ENCODE results near the gene RBM12. TPM values are rescaled to one million over a fixed set of nuclear protein-coding genes. Genes with fewer than 3 reads are reported as not detected.

RBM12 gene
- total RNA-seq, 1 donor from 2014 or later = 8.9 TPM

DNA sequence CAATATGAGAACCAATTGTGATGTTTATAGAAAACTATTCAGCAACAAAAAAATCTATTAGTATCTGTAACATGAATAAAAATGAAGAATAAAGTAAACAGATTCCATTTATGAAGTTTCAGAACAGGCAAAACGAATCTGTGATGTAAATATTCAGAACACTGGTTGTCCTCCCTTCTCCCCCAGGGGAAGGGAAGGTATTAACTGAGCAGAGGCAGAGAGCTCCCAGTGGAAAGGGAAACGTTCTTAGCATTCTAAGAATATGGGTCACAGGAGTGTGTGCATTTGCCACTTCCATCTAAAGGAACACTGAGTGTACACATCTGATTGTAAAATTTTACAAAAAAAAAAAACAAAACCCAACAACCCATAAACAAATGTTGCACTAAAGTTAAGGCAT lies 25.9 kb downstream of the RBM12 start:
- H3K27me3 ChIP-seq = no peaks in the 10 kb centered on the region
- H3K4me3 ChIP-seq = no peak overlapping the region
- intact Hi-C loops (cut with DNase I) = no loop called here
- no peaks in the 10 kb centered on the region for H3K9me3 ChIP-seq
- no peaks in the 10 kb centered on the region for H3K36me3 ChIP-seq
- DNase-seq (ENCODE audit: low spot score in 2 of 2) = no peak
- H3K27ac ChIP-seq = no peak overlapping the region
- H3K4me1 ChIP-seq = no peaks in the 10 kb centered on the region
- TF ChIP-seq, protein P1, sequence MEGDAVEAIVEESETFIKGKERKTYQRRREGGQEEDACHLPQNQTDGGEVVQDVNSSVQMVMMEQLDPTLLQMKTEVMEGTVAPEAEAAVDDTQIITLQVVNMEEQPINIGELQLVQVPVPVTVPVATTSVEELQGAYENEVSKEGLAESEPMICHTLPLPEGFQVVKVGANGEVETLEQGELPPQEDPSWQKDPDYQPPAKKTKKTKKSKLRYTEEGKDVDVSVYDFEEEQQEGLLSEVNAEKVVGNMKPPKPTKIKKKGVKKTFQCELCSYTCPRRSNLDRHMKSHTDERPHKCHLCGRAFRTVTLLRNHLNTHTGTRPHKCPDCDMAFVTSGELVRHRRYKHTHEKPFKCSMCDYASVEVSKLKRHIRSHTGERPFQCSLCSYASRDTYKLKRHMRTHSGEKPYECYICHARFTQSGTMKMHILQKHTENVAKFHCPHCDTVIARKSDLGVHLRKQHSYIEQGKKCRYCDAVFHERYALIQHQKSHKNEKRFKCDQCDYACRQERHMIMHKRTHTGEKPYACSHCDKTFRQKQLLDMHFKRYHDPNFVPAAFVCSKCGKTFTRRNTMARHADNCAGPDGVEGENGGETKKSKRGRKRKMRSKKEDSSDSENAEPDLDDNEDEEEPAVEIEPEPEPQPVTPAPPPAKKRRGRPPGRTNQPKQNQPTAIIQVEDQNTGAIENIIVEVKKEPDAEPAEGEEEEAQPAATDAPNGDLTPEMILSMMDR (IDR thresholded peaks at IDR 0.05) = no peak

DNA sequence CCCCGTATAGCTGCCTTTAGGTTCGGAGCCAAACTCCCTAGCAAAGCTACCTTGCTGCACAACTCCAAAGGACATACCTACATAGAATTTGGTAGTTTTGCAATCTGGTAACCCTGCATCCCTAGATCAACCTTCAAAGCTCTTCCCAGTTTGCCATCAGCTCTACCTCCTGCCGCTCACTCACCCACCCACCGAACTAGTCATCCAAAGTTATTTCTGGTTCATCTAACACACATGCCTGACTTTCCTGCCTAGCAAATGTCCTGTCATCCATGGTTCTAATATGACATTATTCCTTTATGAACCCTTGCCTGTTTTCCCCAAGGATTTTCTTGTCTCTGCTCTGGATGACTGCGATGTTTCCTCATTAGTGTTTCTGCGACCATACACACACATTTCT lies 27.4 kb downstream of the RBM12 start:
- H3K9me3 ChIP-seq = no peaks in the 10 kb centered on the region
- intact Hi-C loops (cut with DNase I) = no loop called here
- no peaks in the 10 kb centered on the region for H3K27me3 ChIP-seq
- TF ChIP-seq, protein P1 (IDR thresholded peaks at IDR 0.05) = no peak
- H3K36me3 ChIP-seq = peaks cover 0 to 6% of the 10 kb centered on the region in 2 donors
- H3K4me1 ChIP-seq = no peaks in the 10 kb centered on the region
- no peak for DNase-seq (ENCODE audit: low spot score in 2 of 2)
- no peak overlapping the region for H3K4me3 ChIP-seq
- no peak overlapping the region for H3K27ac ChIP-seq

DNA sequence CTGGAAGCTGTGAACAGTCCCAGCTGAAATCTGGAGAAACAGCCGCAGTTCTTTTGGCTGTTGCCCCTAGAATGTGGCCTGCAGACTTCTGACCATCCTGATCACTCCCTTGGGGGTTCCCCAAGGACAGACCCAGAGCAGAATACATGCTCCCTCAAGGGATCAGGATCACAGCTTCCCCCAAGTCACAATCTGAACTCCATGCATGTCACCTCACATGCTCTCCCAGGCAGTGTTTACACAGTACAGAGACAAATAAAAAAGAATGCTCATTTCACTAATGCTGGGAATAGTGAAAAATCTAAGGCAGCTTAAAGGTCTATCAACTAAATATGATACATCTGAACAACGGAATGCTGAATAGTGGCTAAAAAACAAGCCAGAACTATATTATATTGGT lies 28.6 kb downstream of the RBM12 start:
- no peak for DNase-seq (ENCODE audit: low spot score in 2 of 2)
- Histone ChIP-seq H3K4me3 (no peak overlapping the region), H3K36me3 (peaks cover 9 to 17% of the 10 kb centered on the region in 2 donors), H3K27me3 (no peaks in the 10 kb centered on the region), H3K9me3 (no peaks in the 10 kb centered on the region), H3K27ac (no peak overlapping the region), H3K4me1 (no peaks in the 10 kb centered on the region)
- TF ChIP-seq, protein P1 (IDR thresholded peaks at IDR 0.05) = no peak
- intact Hi-C loops (cut with DNase I) = no loop called here

DNA sequence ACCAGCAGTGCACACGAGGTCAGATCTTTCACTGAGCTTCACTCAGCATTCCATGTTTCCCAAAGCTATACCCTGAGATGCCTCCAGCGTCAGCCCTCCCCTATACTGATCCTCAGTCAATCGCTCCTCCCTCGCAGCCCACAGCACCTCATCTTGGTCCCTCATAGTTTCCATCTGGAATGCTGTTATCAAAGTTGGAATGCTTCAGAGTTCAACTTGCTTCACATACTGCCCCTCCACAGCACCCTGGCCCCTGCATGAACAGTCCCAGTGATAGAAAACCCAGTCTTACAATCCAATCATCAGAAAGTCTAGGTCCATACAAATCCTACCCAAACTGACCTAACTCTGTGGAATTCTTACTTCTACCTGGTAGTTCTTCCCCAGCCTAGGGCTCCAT lies 29.0 kb downstream of the RBM12 start:
- no peaks in the 10 kb centered on the region for H3K9me3 ChIP-seq
- H3K4me1 ChIP-seq = no peaks in the 10 kb centered on the region
- no peaks in the 10 kb centered on the region for H3K27me3 ChIP-seq
- H3K27ac ChIP-seq = no peak overlapping the region
- no peak for DNase-seq (ENCODE audit: low spot score in 2 of 2)
- TF ChIP-seq, protein P1 (IDR thresholded peaks at IDR 0.05) = no peak
- H3K4me3 ChIP-seq = no peak overlapping the region
- peaks cover 14 to 22% of the 10 kb centered on the region in 2 donors for H3K36me3 ChIP-seq
- intact Hi-C loops (cut with DNase I) = no loop called here

DNA sequence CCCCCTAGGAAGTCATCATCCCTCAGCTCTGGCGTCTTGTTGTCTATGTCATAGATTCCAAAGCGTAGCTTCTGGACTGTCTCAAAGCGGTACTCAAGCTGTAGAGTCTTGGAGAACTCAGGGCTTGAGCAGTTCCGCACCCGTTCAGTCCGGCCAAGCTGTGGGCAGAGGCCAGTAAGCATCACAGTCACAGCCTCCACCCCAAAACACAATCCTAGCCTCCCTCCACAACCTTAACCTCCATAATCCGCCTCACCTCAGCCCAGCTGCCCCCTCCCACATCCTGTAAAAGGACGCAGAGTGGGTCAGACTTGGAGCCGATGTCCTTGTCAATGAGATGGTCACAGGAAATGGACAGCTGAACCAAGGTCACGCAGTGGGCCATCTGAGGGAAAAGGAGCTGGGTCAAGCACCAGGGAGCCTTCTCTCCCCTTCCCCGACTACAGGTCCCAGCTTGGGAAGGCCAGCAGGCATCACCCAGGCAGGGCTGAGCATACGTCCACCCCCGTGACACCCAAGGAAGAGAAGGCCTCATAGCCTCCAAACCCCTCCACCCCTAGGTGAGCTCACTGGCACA lies 32.1 kb downstream of the RBM12 start:
- intact Hi-C loops (cut with DNase I) = no loop called here
- no peak for DNase-seq (ENCODE audit: low spot score in 2 of 2)
- Histone ChIP-seq H3K27me3 (no peaks in the 10 kb centered on the region), H3K27ac (no peak overlapping the region), H3K4me3 (no peak overlapping the region), H3K4me1 (no peaks in the 10 kb centered on the region), H3K9me3 (no peaks in the 10 kb centered on the region), H3K36me3 (peaks cover 41 to 50% of the 10 kb centered on the region in 2 donors)
- TF ChIP-seq, protein P1 (IDR thresholded peaks at IDR 0.05) = no peak

DNA sequence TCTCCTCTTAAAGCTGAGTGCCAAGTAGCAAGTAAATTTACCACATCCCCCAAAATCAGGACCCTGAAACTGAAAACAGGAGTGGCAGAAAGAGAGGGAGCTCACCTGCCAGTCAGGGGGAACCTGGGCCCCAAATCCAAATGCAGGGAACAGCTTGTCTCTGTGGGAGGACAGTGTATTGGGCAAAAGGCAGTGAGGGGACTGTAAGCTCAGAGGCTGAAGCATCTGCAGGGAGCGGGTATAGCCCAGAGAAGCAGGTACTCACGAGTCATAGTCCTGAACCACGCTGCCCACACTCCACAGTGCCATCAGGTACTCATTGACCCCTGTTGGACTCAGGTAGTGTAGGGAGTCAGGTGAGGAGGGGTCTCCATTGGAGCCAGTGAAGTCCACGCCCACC lies 34.1 kb downstream of the RBM12 start:
- Histone ChIP-seq H3K9me3 (no peaks in the 10 kb centered on the region), H3K4me1 (no peaks in the 10 kb centered on the region), H3K27me3 (no peaks in the 10 kb centered on the region), H3K36me3 (peaks cover 60 to 70% of the 10 kb centered on the region in 2 donors), H3K4me3 (no peak overlapping the region), H3K27ac (no peak overlapping the region)
- DNase-seq (ENCODE audit: low spot score in 2 of 2) = no peak
- TF ChIP-seq, protein P1 (IDR thresholded peaks at IDR 0.05) = no peak
- intact Hi-C loops (cut with DNase I) = no loop called here

Measured in ascending aorta (tissue), 2 donors.